CD14-positive monocyte (primary cell): ENCODE data around the gene AGAP1. TPM values are rescaled to one million over a fixed set of nuclear protein-coding genes. Genes with fewer than 3 reads are reported as not detected.

Source experiments
- DNase-seq, 3 donors: peaks; one replicate each; pipeline ENCODE4 v3.0.0-alpha.2; 2011 to 2022
- H2AFZ ChIP-seq: 2 replicates; pipeline ENCODE4 v1.6.0; 2012; ENCODE audit warnings: mild to moderate bottlenecking, low read depth, low read length, inconsistent platforms; ENCODE audit not compliant: insufficient read depth, poor library complexity, severe bottlenecking
- H3K27ac ChIP-seq, 2 donors: 1 replicate in 1 of 2; 2 replicates in 1 of 2; pipeline ENCODE4 v1.5.1; 2012 to 2013; ENCODE audit warnings: low read length in 2 of 2, control low read depth in 1 of 2, inconsistent platforms in 1 of 2, low read depth in 1 of 2, mild to moderate bottlenecking in 1 of 2
- H3K27me3 ChIP-seq, 2 donors: one replicate each; pipeline versions ENCODE4 v1.6.0 to v1.6.1; 2011 to 2013; ENCODE audit warnings: low read length in 2 of 2; ENCODE audit not compliant: control insufficient read depth in 2 of 2, insufficient read depth in 2 of 2
- H3K36me3 ChIP-seq, 2 donors: replicated peaks in 1 of 2; 1 replicate in 1 of 2; 2 replicates in 1 of 2; pipeline versions ENCODE4 v1.5.1 to v1.6.1; 2012 to 2013; ENCODE audit warnings: low read length in 2 of 2, control low read depth in 1 of 2, inconsistent platforms in 1 of 2, mild to moderate bottlenecking in 1 of 2; ENCODE audit not compliant: insufficient read depth in 2 of 2, control insufficient read depth in 1 of 2
- H3K4me1 ChIP-seq, 2 donors: 1 replicate in 1 of 2; 2 replicates in 1 of 2; pipeline versions ENCODE4 v1.5.1 to v1.6.1; 2012 to 2013; ENCODE audit warnings: low read length in 2 of 2, control low read depth in 1 of 2, inconsistent platforms in 1 of 2, mild to moderate bottlenecking in 1 of 2, moderate library complexity in 1 of 2; ENCODE audit not compliant: insufficient read depth in 2 of 2, control insufficient read depth in 1 of 2
- H3K4me2 ChIP-seq: replicated peaks from 2 replicates; pipeline ENCODE3; 2012; ENCODE audit warnings: low read length, moderate library complexity, mild to moderate bottlenecking; ENCODE audit not compliant: poor library complexity, severe bottlenecking; ENCODE audit errors: extremely low read depth
- H3K4me3 ChIP-seq, 3 experiments: fragments of 200-600 bp in 1 of 3; sonication (generic) in 1 of 3; replicated peaks in 1 of 3; 1 replicate in 2 of 3; 2 replicates in 1 of 3; pipeline ENCODE4 v1.5.1; 2011 to 2013; ENCODE audit warnings: low read length in 3 of 3, mild to moderate bottlenecking in 3 of 3, control low read depth in 2 of 3, low read depth in 2 of 3, inconsistent platforms in 1 of 3, moderate library complexity in 1 of 3
- H3K79me2 ChIP-seq: 2 replicates; pipeline ENCODE4 v1.6.0; 2012; ENCODE audit warnings: mild to moderate bottlenecking, control low read depth, inconsistent platforms, low read length, moderate library complexity; ENCODE audit not compliant: insufficient read depth
- H3K9ac ChIP-seq: 2 replicates; pipeline ENCODE4 v1.6.0; 2017; ENCODE audit warnings: low read length, mild to moderate bottlenecking; ENCODE audit not compliant: insufficient read depth, poor library complexity, severe bottlenecking
- H3K9me3 ChIP-seq, 2 donors: replicated peaks in 1 of 2; 1 replicate in 1 of 2; 2 replicates in 1 of 2; pipeline versions ENCODE4 v1.5.1 to v1.6.1; 2012 to 2013; ENCODE audit warnings: low read length in 2 of 2, control low read depth in 1 of 2; ENCODE audit not compliant: control insufficient read depth in 1 of 2, insufficient read depth in 1 of 2
- H4K20me1 ChIP-seq: 2 replicates; pipeline ENCODE4 v1.6.0; 2012; ENCODE audit warnings: mild to moderate bottlenecking, low read length, control low read depth, moderate library complexity; ENCODE audit not compliant: insufficient read depth
- H3K27ac Mint-ChIP-seq, 7 donors: one replicate each; pipeline ENCODE4 v1.8.0; 2020; ENCODE audit warnings: mild to moderate bottlenecking in 7 of 7, mixed read lengths in 7 of 7, moderate library complexity in 6 of 7, inconsistent platforms in 2 of 7
- H3K27me3 Mint-ChIP-seq, 3 donors: one replicate each; pipeline ENCODE4 v1.8.0; 2021 to 2022; ENCODE audit warnings: low read depth in 3 of 3, mild to moderate bottlenecking in 3 of 3, mixed read lengths in 3 of 3, moderate library complexity in 3 of 3, inconsistent platforms in 1 of 3
- H3K36me3 Mint-ChIP-seq, 2 donors: one replicate each; pipeline ENCODE4 v1.8.0; 2020; ENCODE audit warnings: mixed read lengths in 2 of 2, inconsistent platforms in 1 of 2, mild to moderate bottlenecking in 1 of 2
- H3K4me1 Mint-ChIP-seq: one replicate; pipeline ENCODE4 v1.8.0; 2020; ENCODE audit warnings: mild to moderate bottlenecking, mixed read lengths
- H3K4me3 Mint-ChIP-seq, 2 donors: one replicate each; pipeline ENCODE4 v1.8.0; 2020; ENCODE audit warnings: mild to moderate bottlenecking in 2 of 2, mixed read lengths in 2 of 2, moderate library complexity in 1 of 2
- H3K9me3 Mint-ChIP-seq, 7 donors: one replicate each; pipeline ENCODE4 v1.8.0; 2020 to 2022; ENCODE audit warnings: mixed read lengths in 7 of 7, mild to moderate bottlenecking in 6 of 7, moderate library complexity in 6 of 7, inconsistent platforms in 2 of 7
- CTCF ChIP-seq: fragments of 200-600 bp; IDR thresholded peaks from one replicate; pipeline ENCODE4 v1.8.0; 2022; ENCODE audit warnings: antibody characterized with exemption, mild to moderate bottlenecking
- WGBS: methylation state at CpG from one replicate; pipeline ENCODE4 v1.1.5; 2013; ENCODE audit warnings: missing lambda C conversion rate; ENCODE audit not compliant: insufficient coverage; 5-methylcytosine and 5-hydroxymethylcytosine counted together
- intact Hi-C, 2 donors: fragments of 100-400 bp; cut with micrococcal nuclease; formaldehyde crosslinking; loops; one replicate each; pipeline versions ENCODE4 v1.15.0 to v1.15.1; 2023
- polyA plus RNA-seq, 3 donors: library from polyadenylated mRNA; depleted of rRNA in 1 of 3; unstranded in 2 of 3; stranded (reverse) in 1 of 3; fragments of 300-500 nt in 2 of 3; fragments of >200 nt in 1 of 3; fragmentation: Illumina TruSeq in 2 of 3; gene quantifications; 1 replicate in 2 of 3; 2 replicates in 1 of 3; pipeline ENCODE4 v1.2.3, GENCODE V29; 2012 to 2021

AGAP1 gene
- polyA plus RNA-seq, 3 donors, result 0.12 TPM; not detected in 2

- no peaks in the 10 kb centered on the region for H3K27me3 ChIP-seq
- Mint-ChIP-seq H3K4me1 (no peaks in the 10 kb centered on the region), H3K36me3 (no peaks in the 10 kb centered on the region), H3K27ac (no peak overlapping the region), H3K9me3 (peaks cover 0 to 3% (median 0%) of the 10 kb centered on the region in 7 donors), H3K4me3 (no peak overlapping the region), H3K27me3 (peaks cover 1 to 5% (median 2%) of the 10 kb centered on the region in 3 donors)
- H3K36me3 ChIP-seq, result no peaks in the 10 kb centered on the region
- no peaks in the 10 kb centered on the region for H3K79me2 ChIP-seq
- H3K9me3 ChIP-seq, result peaks cover 3 to 4% of the 10 kb centered on the region in 2 donors
- no peak overlapping the region for H3K4me3 ChIP-seq
- no peak for TF ChIP-seq CTCF
- intact Hi-C loops, result no loop called here
- WGBS, result no CpG with 5 or more reads among the region's 1 CpG
- H3K4me2 ChIP-seq, result no peak overlapping the region
- no peaks in the 10 kb centered on the region for H4K20me1 ChIP-seq
- no peak overlapping the region for H2AFZ ChIP-seq
- H3K9ac ChIP-seq, result no peak overlapping the region
- DNase-seq, result no peak
- no peaks in the 10 kb centered on the region for H3K4me1 ChIP-seq
- no peak overlapping the region for H3K27ac ChIP-seq
Measured at GRCh38 chr2:235803028-235803427, 309.2 kb downstream of the AGAP1 start.

GRCh38 chr2:235804676-235805075, 310.8 kb downstream of the AGAP1 start:
- no peak for DNase-seq
- Histone ChIP-seq H3K9ac (no peak overlapping the region), H3K79me2 (no peaks in the 10 kb centered on the region), H3K4me3 (no peak overlapping the region), H3K9me3 (peaks cover 3 to 4% of the 10 kb centered on the region in 2 donors), H3K27ac (no peak overlapping the region), H3K4me2 (no peak overlapping the region), H3K36me3 (no peaks in the 10 kb centered on the region), H3K27me3 (no peaks in the 10 kb centered on the region), H2AFZ (no peak overlapping the region), H3K4me1 (no peaks in the 10 kb centered on the region), H4K20me1 (no peaks in the 10 kb centered on the region)
- TF ChIP-seq CTCF, result no peak
- Mint-ChIP-seq H3K27ac (no peak overlapping the region), H3K4me3 (no peak overlapping the region), H3K4me1 (no peaks in the 10 kb centered on the region), H3K36me3 (no peaks in the 10 kb centered on the region), H3K9me3 (peaks cover 0 to 3% (median 0%) of the 10 kb centered on the region in 7 donors), H3K27me3 (peaks cover 1 to 5% (median 2%) of the 10 kb centered on the region in 3 donors)
- intact Hi-C loops, result no loop called here
- WGBS, result 96% methylated on average over 5 of the region's 6 CpGs
